Vagina (tissue), 2 donors: ENCODE results near the gene CDHR1.

Experiments used
- CTCF ChIP-seq, 3 experiments: fragments of 450-650 bp in 2 of 3; fragments of 200-600 bp in 1 of 3; sonication (generic) in 1 of 3; IDR thresholded peaks; one replicate each; pipeline ENCODE4 v1.5.1; 2017 to 2019; ENCODE audit warnings: antibody characterized with exemption in 3 of 3, mild to moderate bottlenecking in 2 of 3, moderate library complexity in 2 of 3
- POLR2A ChIP-seq, 2 donors: fragments of 450-650 bp; IDR thresholded peaks; one replicate each; pipeline ENCODE4 v1.6.1; 2017; ENCODE audit warnings: antibody characterized with exemption in 2 of 2, mild to moderate bottlenecking in 2 of 2, moderate library complexity in 2 of 2
- POLR2AphosphoS5 ChIP-seq, 2 donors: sonication (generic); formaldehyde crosslinking; IDR thresholded peaks; one replicate each; pipeline ENCODE4 v1.9.0; 2017; ENCODE audit warnings: antibody characterized with exemption in 2 of 2, mild to moderate bottlenecking in 2 of 2, low read depth in 1 of 2; ENCODE audit not compliant: insufficient read depth in 1 of 2

GRCh38 chr10:84269162-84269561 is 74.8 kb downstream of the CDHR1 start:
- TF ChIP-seq POLR2A (IDR thresholded peaks at IDR 0.05): no peak
- TF ChIP-seq CTCF (IDR thresholded peaks at IDR 0.05): no peak
- TF ChIP-seq POLR2AphosphoS5 (IDR thresholded peaks at IDR 0.05; ENCODE audit: insufficient read depth in 1 of 2, low read depth in 1 of 2): no peak
